AG09319 (cell line): ENCODE results near the gene C11orf24.
"Not testable (repeated sequence)": the region's sequence is repeated elsewhere in the genome, so short reads cannot be mapped to it uniquely, and the experiment has no call there.

Experiments used
- DNase-seq: peaks from one replicate; pipeline ENCODE4 v3.0.0-alpha.2; 2010; ENCODE audit warnings: low read depth; ENCODE audit errors: extremely low read depth
- TF ChIP-seq, protein P1 (sequence below): IDR thresholded peaks from 2 replicates; pipeline ENCODE4 v1.5.1; 2011; ENCODE audit warnings: low read depth, mild to moderate bottlenecking, inconsistent platforms, low read length, moderate library complexity

The C11orf24 gene

DNA sequence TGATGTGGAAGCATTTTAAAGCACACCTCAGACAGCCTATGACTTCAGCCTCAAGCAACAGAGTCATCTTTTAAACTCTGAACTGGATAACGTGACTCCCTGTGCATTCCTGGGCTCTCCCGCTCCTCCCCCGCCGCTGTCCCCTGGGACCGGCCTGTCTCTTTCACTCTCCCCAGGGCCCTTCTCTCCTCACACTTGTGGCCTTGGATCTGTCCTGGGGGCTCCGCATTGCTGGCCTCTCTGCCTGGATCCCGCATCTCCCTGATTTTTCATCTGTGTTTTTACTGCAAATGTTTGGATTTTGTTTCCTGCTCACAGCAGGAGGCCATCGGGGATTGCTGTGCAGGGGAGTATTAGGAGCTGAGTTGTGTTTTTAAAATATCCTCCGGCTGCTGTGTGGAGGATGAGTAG is 15.4 kb downstream of the C11orf24 start:
- no peak for DNase-seq
- TF ChIP-seq, protein P1, sequence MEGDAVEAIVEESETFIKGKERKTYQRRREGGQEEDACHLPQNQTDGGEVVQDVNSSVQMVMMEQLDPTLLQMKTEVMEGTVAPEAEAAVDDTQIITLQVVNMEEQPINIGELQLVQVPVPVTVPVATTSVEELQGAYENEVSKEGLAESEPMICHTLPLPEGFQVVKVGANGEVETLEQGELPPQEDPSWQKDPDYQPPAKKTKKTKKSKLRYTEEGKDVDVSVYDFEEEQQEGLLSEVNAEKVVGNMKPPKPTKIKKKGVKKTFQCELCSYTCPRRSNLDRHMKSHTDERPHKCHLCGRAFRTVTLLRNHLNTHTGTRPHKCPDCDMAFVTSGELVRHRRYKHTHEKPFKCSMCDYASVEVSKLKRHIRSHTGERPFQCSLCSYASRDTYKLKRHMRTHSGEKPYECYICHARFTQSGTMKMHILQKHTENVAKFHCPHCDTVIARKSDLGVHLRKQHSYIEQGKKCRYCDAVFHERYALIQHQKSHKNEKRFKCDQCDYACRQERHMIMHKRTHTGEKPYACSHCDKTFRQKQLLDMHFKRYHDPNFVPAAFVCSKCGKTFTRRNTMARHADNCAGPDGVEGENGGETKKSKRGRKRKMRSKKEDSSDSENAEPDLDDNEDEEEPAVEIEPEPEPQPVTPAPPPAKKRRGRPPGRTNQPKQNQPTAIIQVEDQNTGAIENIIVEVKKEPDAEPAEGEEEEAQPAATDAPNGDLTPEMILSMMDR = no peak

GRCh38 chr11:68255526-68255925 is 16.2 kb downstream of the C11orf24 start:
- DNase-seq = no peak
- TF ChIP-seq, protein P1 = no peak

GRCh38 chr11:68254421-68254820 is 17.4 kb downstream of the C11orf24 start:
- TF ChIP-seq, protein P1 = no peak
- DNase-seq = no peak

GRCh38 chr11:68251765-68252164 is 20.0 kb downstream of the C11orf24 start:
- DNase-seq = no peak
- TF ChIP-seq, protein P1 = no peak

DNA sequence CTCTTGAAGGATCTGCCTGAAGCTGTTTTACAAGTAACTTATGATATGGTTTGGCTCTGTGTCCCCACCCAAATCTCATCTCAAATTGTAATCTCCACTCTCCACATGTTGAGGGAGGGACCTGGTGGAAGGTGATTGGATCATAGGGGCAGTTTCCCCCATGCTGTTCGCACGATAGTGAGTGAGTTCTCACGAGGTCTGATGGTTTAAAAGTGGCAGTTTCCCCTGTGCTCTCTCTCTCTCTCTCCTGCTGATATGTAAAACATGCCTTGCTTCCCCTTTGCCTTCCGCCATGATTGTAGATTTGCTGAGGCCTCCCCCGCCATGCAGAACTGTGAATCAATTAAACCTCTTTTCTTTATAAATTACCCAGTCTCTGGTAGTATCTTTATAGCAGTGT is 26.9 kb downstream of the C11orf24 start:
- DNase-seq = not testable (repeated sequence)

DNA sequence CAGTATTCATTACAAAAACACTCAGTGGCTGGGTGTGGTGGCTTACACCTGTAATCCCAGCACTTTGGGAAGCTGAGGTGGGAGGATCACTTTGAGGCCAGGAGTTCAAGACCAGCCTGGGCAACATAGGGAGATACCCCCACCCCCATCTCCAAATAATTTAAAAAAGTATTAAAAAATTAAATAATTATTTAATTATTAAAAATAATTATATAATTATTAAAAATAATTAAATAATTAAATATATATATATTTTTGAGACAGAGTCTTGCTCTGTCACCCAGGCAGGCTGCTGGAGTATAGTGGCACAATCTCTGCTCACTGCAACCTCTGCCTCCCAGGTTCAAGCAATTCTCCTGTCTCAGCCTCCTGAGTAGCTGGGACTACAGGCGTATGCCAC is 27.9 kb downstream of the C11orf24 start:
- DNase-seq = not testable (repeated sequence)

DNA sequence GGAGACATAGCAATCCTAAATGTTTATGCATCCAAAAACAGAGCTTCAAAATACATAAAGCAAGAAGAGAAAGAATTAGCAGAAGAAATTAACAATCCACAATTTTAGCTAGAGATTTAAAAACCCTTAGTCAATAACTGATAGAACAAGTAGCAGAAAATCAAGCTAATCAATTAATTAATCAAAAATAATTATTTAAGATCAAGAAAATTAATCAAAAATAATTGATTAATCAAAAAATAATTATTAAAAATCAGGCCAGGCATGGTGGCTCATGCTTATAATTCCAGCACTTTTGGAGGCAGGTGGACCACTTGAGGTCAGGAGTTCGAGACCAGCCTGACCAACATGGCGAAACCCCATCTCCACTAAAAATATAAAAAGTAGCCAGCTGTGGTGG is 29.2 kb downstream of the C11orf24 start:
- TF ChIP-seq, protein P1 = no peak
- DNase-seq = no peak

GRCh38 chr11:68231621-68232020 is 40.2 kb downstream of the C11orf24 start:
- TF ChIP-seq, protein P1 = no peak
- DNase-seq = no peak

GRCh38 chr11:68229601-68230000 is 42.2 kb downstream of the C11orf24 start:
- DNase-seq = no peak
- TF ChIP-seq, protein P1 = no peak
